Fibroblast of skin of back (primary cell): ENCODE measurements around the gene ACSM5.
"Not testable (repeated sequence)": the region's sequence is repeated elsewhere in the genome, so short reads cannot be mapped to it uniquely, and the experiment has no call there.

Source experiments
- DNase-seq: peaks from one replicate; pipeline ENCODE4 v3.0.0-alpha.2; 2013

The ACSM5 gene

DNA sequence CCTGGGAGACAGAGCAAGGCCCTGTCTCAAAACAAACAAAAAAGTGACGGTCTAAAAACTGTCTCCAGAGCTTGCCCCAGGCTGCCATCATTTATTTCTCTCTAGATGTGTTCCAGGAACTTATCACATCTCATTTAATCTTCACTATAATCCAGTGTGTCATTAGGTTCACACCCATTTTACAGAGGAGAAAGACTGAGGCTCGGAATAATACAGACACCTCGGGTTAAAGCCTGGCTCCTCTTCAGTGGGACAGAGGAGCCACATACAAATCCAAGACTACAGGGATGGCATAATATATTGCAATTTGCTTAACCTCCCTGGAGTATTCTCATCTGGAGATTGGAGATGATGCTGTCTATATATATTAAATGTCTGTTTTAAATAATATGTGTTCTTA lies 10.7 kb upstream of the ACSM5 start:
- DNase-seq = no peak

DNA sequence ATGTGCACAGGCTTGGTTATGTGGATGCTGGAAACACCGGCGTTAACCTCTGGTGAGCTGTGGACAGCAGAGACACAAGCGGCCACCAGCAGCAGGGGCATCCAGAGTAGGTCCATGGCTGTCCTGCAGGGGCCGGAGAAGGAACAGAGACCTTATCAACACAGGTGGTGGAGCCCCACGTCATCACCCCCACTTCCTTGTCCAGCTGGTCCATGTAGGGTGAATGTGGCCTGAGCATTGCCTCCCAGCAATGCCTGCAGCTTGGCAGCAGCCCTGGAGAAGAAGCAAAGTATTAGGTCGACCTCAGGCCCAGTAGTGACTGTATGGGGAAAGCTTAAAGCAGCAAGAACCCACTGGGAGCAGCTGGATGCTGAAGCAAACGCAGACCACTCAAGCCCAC lies 10.1 kb upstream of the ACSM5 start:
- DNase-seq = no peak

DNA sequence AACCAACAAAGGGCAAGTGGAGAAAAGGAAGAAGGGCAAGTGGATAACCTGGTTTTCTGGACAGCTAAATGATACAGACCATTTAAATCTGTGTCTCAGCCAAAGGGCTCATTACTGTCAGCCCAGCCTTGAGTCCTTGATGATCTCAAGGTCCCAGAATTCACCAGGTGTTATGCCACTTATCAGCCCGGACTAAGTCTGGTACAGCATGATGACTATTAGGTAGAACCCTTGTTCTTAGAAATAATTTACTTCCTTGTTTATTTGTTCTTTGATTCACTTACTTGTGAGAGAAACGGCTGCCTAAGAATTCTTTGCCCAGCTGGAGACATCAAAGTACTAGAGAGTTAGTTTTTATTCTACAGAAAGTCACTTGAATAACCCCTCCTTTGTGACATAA lies 8.3 kb upstream of the ACSM5 start:
- DNase-seq = no peak

DNA sequence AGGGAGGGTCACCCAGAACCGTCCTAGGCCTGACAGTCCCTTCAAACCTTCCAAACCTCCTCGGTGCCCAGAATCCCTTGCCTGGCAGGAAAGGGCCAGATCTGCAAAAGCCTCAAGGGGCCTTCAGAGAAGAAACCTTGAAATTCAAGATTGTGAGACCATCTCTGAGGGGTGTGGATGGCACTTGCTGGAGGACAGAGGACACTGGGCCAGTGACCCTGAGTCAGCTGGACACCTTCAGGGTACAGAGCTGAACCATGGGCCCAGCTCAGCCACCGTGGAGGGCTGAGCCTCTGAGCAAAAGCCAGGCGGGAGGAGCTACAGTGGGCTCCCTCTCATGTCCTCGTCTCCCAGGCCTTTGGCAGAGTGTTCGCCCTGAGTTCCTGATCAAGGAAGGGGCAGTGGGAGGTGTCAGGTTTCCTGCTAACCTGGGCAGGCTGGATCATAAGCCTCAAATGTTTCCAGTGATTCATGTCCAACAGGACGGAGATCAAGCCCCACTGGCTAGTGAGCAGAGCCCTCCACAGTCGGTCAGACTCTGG lies 7.8 kb upstream of the ACSM5 start:
- no peak for DNase-seq

DNA sequence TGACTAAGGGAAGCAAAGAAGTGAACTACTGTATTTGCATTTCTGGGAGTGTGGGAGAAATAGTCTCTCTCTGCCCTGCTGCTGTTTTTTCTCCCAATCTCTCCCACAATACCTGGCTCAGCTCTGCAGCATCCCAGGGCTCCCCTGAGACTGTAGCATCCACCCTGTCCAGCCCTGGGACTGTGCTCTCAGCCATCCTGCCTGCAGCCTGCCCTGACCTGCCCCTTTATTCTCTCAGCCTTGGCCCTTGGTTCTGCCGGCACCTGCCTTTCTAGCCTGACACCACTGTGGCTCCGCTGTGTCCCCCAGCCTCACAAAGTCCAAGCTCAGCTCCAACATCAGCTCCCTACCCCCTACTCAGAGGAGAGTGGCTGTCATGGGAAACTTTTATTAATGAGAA lies 6.7 kb upstream of the ACSM5 start:
- DNase-seq = no peak

DNA sequence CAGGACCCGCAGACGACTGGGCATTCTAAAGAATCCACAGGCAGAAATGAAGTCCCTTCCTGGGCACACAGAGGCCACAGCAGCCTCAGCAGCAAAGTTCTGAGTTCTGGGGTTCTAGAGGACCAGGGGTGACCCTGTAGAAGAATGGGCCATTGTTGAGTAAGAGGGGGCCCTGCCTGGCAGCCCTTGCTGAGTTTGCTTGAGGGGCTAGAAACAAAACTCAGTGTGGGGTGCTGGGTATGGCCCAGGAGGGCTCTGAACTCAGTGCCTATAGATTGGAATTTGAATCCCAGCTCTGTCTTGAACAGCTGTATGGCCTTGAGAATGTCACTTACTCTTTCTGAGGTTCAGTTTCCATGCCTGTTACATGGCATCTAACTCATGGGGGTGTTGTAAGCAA lies 4.7 kb upstream of the ACSM5 start, which contains the start of gene PDILT:
Gene PDILT, minus strand, starts transcription at position 101 of the 400 bp plus-strand sequence. CDS start 5,437 bp downstream, outside the sequence.
- DNase-seq = no peak

DNA sequence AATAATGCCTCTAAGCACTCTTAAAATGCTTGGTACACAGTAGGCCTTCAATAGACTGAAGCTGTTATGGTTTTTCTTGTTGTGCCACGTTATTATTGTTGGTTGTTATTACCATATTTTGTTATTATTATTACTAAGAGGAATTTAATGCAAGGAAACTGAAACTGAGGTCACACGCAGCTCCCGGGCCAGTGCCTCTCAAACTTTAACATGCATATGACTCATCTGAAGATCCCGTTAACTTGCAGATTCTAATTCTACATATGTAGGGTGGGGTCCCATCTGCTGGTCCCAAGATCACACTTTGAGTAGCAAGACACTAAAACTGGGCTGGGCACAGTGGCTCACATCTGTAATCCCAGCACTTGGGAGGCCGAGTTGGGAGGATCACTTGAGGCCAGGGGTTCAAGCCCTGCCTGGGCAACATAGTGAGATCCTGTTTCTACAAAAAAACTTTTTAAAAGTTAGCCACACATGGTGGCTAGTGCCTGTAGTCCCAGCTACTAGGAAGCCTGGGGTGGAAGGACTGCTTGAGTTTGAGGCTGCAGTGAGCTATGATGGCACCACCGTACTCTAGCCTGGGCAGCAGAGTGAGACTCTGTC lies 888 bp downstream of the ACSM5 start:
- peak; percentile 9 for DNase-seq

DNA sequence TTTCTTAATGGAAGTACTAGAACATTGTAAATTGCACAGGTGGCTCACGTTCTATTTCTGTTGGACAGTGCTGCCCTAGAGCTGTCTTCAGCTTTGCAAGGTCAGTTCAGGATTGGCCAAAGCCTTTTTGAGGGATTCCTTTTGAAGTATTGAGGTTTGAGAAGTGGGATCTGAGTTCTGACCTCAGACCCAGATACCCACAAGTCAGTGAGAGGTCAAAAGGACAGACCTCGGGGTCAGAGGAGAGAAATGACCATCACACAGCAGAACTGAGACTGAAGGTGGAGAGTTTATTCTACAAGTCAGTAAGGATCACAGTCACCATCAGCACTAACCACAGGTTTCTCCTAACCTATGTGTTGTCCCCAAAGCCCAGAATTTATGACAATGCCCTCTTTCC lies 1.7 kb downstream of the ACSM5 start:
- DNase-seq = no peak

DNA sequence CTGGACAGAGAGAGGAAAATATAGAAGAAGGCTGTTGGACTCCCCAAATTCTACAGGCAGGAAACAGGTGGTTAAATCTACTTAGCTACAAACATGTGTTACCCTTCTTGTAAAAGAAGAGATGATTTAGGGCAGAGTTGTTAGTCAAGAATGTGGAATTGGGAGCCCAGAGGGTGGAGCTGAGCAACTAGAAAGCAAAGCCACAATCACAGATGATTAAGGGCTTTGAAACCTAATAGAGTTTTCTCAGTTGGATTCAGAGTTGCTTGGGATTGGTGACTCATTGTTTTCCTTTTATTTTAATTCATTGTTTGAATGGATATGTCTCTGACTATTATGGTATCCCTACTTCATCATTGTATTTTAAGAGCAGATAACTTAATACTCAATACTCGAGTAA lies 6.2 kb downstream of the ACSM5 start:
- DNase-seq = peak; percentile 10

DNA sequence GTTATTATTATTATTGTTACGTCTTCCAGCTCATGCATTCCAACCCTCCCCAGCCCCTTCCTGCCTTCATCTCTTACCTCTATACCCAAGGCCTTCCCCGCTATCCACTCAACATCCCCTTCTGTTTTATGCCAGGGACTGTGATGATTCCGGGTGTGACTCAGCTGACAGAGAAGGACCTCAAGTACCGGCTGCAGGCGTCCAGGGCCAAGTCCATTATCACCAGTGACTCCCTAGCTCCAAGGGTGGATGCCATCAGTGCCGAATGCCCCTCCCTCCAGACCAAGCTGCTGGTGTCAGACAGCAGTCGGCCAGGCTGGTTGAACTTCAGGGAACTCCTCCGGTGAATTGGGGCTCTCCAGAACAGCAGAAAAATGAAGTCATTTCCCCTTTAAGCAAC lies 9.8 kb downstream of the ACSM5 start:
- not testable (repeated sequence) for DNase-seq

DNA sequence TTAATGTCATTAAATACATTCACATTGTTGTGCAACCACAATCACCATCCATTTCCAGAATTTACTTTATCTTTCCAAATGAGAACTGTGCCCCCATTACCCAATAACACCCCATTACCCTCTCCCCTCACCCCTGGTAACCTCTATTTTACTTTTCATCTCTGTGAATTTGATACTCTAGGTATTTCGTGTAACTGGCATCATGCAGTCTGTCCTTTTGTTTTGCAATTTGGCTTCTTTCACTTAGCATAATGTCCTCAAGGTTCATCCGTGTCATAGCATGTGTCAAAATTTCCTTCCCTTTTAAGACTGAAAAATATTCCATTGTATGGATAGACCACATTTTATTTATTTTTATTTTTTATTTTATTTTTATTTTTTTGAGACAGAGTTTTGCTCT lies 12.4 kb downstream of the ACSM5 start:
- DNase-seq = not testable (repeated sequence)

DNA sequence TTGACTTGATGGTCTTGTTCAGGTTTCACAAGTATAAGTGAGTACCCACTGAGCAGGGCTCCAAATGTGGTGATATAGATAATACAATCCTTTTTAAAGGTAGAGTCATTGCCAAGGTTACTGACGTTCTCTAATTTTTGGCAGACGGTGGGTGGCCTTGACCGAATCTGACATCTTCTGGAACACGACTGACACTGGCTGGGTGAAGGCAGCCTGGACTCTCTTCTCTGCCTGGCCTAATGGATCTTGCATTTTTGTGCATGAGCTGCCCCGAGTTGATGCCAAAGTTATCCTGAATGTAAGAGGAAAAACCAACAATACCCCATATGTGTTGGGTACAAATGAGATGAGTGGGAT lies 14.4 kb downstream of the ACSM5 start:
- not testable (repeated sequence) for DNase-seq

DNA sequence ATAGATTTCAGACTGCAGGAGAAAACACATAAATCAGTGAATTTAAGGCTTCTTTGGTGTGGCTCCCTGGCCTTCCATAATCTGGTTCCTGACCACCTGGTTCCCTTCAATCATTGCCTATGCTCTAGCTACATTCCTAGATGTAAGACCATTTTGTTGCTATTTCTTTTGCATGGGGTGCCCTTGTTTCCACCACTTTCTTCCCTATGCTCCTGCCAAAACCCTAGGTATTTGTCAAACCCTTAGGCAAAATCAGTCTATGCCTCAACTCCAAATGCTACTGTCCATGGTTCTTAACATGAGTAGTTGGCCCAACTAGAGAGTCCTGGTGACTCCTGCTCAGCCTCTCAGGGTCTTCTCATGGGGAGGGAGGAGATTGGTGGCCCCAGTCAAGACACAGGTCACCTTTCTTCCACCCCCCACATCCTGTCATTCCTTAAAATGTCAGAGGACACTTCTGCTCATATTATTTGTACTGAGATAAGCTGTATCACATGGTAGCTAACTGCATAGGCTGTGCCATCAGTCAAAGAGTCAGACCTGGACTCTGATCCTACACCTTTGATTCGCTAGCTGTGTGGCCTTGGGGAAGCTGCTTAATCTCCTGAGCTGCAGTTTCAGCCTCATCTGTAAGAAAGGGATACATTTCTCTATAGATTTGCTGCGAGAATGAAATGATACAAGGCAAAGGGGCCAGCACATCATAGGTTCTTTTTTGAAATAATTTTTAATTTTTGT lies 15.0 kb downstream of the ACSM5 start:
- no peak for DNase-seq

DNA sequence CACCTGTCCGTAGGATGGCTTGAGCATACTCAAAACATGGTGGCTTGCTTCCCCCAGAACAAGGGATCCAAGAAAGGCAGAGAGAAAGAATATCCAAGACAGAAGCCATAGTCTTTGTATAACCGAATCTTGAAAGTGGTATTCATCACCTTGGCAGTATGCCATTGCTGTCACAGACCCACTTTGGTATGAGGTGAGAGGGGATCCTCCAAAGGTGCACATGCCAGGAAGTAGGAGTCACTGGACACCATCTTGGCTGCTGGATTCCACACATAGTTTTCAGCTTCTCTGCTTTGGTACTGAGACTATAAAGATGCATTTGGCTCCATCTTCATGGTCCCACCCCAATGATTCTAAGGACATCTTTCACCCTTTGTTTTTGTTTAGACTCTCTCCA lies 18.1 kb downstream of the ACSM5 start:
- DNase-seq = not testable (repeated sequence)

DNA sequence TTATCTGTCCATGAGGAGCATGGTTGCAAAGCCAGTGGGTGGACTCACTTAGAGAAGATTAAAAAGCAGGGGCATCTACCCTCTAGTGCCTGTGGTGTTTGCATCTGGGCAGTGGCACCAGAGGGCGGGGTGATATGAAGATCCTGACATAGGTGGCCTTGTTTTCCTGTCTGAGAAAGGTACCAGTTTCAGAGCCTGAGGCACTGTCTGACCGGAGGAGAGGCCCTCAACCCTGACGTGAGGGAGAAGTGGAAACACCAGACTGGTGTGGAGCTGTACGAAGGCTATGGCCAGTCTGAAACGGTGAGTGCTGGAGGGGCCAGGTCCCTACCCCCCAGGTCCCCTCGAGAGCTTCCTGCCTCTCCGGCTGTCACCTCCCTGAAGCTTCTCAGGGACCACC lies 20.2 kb downstream of the ACSM5 start:
- DNase-seq = not testable (repeated sequence)

DNA sequence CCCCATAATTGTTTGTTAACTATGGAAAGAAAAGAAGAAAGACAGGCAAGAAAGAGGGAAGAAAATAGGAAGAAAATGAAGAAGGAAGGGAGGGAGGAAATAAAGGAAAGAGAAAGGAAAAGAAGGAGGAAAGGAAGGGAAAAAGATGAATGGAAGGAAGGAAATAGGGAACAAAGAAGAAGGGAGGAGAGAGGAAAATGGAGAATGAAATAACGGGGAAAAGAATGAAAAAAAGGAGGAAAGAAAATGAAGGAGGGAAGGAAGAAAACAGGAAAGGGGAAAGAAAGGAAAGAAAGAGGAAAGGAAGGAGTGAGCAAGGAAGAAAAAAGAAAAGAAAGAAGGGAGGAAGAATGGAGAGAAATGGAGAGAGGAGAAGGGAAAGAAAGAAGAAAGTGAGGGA lies 21.1 kb downstream of the ACSM5 start:
- not testable (repeated sequence) for DNase-seq

DNA sequence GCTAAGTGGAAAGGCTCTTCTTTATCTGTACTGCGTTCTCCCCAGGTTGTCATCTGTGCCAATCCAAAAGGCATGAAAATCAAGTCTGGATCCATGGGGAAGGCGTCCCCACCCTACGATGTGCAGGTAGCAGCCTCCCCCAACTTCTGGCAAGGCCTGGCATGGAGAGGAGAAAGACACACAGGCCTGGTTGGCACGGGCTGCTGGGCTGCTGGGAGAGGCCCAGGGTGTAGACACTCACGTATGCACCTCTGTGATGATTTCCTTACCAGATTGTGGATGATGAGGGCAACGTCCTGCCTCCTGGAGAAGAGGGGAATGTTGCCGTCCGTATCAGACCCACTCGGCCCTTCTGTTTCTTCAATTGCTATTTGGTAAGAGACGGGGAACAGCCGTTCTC lies 21.6 kb downstream of the ACSM5 start:
- no peak for DNase-seq

DNA sequence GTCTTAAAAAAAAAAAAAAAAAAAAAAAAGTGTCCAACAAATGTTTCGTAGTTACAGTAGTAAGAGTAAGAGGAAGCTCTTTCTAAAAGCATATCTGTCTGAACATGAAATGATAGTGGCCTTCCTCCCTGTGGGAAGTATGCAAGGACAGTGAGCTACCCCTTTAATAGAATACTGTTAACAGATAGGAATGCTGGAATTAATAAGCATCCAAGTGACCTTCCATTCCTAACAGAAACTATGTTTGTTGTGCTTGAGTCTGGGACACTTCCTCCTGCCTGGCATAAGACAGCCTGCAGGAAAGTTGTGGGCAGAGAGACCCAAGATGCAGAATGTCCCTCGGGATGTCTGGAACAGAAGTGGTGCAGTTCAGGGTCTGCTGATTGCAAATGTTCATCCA lies 29.6 kb downstream of the ACSM5 start:
- not testable (repeated sequence) for DNase-seq

DNA sequence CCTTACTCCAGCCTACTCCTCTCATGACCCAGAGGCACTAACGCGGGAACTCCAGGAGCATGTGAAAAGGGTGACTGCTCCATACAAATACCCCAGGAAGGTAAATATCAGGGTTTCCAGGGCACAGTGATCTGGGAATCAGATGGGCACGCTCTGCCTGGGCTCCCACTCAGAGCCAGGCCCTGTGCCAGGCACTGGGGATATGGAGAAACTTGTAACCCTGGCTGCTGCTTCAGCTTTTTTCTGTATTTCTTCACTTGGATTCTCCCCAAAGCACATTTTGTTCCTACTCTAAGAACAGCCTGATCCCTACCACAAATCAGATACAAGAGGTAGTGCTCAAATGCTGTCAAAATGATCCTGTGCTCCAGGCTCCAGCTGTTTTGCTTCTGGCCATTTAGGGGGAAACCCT lies 30.5 kb downstream of the ACSM5 start:
- not testable (repeated sequence) for DNase-seq

DNA sequence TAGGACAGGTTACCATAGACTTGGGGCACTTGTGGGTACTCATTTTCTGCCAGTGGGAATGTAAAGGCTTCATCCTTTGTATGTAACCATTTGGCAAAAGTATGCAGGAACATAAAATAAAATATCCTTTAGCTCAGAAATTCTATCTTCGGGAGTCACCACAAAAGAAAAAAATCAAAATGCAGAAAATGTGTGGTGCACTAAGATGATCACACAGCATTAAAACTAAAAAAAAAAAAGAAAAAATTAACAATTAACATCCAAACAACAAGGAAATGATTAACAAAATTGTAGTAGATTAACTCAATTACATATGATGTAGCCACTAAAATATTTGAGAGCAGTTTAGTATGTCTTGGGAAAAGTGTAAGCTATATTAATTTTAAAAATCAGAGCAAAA lies 31.4 kb downstream of the ACSM5 start:
- DNase-seq = not testable (repeated sequence)

DNA sequence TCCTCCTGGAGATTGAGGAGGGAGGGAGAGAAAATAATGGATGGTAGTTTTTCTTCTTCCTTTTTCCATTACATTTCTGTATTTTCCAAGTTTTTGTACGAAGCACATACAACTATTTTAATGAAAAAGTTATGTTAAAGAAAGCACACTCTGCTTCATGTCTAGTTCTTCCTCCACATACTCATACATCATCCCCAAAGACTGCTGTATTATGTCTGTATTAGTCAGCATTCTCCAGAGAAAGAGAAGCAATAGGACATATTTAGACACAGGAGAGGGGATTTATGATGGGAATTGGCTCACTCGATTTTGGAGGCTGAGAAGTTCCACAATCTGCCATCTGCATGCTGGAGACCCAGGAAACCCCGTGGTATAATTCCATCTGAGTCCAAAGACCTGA lies 31.9 kb downstream of the ACSM5 start:
- peak; percentile 6 for DNase-seq

DNA sequence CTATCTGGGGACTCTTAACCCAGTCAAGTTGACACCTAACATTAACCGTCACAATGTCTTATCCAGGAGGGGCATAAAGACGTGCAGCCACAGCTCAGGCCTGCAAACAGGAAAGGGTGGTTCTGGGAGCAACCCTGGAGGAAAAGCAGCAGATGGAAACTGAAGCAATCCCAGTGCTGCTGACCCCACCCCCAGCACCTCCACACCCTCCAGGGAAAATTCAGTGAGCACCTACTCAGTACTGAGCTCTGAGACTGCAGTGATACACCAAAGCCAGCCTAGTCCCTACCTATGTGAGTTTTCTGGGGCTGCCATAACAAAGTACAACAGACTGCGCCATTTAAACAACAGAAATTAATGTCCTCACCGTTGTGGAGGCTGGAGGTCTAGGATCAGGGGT lies 32.5 kb downstream of the ACSM5 start:
- not testable (repeated sequence) for DNase-seq

DNA sequence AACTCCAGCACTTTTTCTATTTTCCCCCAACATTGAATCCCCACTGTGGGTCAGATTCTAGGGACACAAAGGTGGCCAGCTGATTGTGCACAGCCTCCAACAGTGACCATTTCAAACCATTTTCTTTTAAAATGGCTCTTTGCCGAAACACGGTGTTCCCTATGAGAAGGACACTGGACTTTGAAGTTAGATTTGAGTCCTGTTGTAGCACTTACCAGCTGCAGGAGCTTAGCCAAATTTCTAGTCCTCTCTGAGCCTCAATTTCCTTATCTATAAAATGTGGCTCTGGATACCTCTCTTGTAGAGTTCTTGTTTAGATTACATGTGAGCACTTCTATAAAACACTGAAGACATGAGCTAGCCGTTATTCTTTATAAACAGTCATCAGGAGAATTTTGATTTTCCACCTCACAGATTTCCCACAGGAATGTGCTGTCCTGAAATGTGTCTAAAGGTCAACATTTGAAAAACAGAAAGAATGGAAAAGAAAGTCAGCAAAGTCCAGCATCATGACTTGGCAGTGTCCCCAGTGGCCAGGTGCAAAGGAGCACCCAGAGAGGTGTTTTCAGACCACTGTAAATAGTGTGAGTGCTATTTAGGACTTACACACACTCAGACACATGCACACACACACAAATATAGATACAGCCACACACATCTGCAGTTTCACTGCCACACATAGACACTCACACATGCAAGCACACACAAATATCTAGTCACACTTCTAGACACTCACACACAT lies 37.5 kb downstream of the ACSM5 start:
- not testable (repeated sequence) for DNase-seq
